Measurements from ENCODE around the gene NME5.

NME5 gene

DNA sequence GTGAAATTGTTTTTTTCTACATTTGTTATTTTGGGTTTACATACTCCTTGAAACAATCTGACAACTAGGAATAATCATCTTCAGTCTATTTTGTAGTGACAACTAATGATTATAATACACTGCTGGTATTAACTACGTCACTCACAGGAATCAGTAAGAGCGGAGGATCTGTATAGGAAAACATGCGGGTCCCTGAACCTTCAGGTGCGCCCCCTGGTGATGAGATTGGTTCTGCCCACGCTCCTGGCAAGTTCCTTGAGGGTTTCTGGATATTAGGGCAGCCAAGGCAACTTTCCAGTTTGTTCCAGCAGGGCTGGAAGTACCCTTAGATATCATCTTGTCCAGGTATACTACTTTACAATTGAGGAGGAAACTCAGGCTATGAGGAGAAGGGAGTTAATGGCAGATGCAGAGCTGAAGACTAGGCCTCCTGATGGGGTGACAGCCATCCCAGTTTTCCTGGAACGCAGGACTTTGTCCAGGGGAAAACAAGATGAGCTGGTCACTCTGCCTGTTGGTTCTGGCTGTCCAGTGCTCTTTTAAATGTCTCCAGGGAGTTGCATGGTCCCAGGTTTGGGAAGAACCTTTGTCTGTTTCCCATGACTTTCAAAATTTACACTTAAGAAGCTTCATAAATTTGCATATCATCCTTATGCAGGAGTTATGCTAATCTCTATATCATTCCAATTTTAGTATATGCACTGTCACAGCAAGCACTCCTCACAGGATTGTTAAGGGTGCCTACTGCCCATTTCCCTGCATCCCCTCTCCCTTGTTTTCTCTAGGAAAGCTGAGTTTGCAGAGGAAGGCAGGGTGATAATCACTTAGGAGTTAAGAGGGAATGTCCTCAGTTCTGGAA, 70.3 kb downstream of the NME5 start:
- Histone ChIP-seq H3K4me2 (ENCODE audit: low read depth, low read length, poor library complexity, severe bottlenecking) (no peak overlapping the region), H3K79me2 (ENCODE audit: insufficient read depth, low read length) (no peaks in the 10 kb centered on the region), H3K9ac (ENCODE audit: low read length) (no peak overlapping the region), H3K9me3 (ENCODE audit: insufficient read depth, low read length) (no peaks in the 10 kb centered on the region), H2AFZ (ENCODE audit: low read depth, low read length, severe bottlenecking) (no peak overlapping the region), H4K20me1 (ENCODE audit: low read depth, low read length) (no peaks in the 10 kb centered on the region), H3K9me2 (replicated peaks; ENCODE audit: insufficient read depth, low read length) (no peaks in the 10 kb centered on the region), H3K4me3 (ENCODE audit: insufficient read depth, low read length, poor library complexity, severe bottlenecking) (no peak overlapping the region), H3F3A (ENCODE audit: insufficient read depth) (no peaks in the 10 kb centered on the region), H3K36me3 (ENCODE audit: low read length) (no peaks in the 10 kb centered on the region), H3K27me3 (ENCODE audit: low read length) (no peaks in the 10 kb centered on the region), H3K27ac (ENCODE audit: low read depth, low read length) (no peak overlapping the region)
- no peak for TF ChIP-seq EZH2phosphoT487 (conservative IDR thresholded peaks at IDR 0.05; ENCODE audit: low read length)
- TF ChIP-seq, protein P1, sequence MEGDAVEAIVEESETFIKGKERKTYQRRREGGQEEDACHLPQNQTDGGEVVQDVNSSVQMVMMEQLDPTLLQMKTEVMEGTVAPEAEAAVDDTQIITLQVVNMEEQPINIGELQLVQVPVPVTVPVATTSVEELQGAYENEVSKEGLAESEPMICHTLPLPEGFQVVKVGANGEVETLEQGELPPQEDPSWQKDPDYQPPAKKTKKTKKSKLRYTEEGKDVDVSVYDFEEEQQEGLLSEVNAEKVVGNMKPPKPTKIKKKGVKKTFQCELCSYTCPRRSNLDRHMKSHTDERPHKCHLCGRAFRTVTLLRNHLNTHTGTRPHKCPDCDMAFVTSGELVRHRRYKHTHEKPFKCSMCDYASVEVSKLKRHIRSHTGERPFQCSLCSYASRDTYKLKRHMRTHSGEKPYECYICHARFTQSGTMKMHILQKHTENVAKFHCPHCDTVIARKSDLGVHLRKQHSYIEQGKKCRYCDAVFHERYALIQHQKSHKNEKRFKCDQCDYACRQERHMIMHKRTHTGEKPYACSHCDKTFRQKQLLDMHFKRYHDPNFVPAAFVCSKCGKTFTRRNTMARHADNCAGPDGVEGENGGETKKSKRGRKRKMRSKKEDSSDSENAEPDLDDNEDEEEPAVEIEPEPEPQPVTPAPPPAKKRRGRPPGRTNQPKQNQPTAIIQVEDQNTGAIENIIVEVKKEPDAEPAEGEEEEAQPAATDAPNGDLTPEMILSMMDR (IDR thresholded peaks at IDR 0.05; ENCODE audit: insufficient read depth, low read length, poor library complexity, severe bottlenecking) = peak; percentile 88

DNA sequence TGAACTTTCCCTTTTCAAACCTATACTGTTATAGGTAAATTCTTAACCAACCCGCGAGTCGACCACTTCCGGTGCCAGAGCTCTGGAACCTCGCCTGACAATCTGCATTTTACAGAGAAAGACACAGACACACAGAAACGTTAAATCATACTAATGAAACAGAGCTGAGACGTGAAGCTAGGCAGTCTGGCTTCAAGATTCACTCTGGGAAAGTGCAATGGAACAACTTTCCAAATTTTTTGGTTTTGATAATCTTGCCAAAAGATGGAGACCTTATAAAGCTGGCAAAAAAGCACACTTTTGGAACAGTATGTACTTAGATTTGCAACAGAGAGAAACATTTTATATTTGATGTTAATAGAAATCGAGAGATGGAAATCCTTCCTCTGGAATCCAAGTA, 71.3 kb downstream of the NME5 start:
- Histone ChIP-seq H3F3A (ENCODE audit: insufficient read depth) (no peaks in the 10 kb centered on the region), H3K9ac (ENCODE audit: low read length) (no peak overlapping the region), H2AFZ (ENCODE audit: low read depth, low read length, severe bottlenecking) (no peak overlapping the region), H3K9me2 (replicated peaks; ENCODE audit: insufficient read depth, low read length) (no peaks in the 10 kb centered on the region), H3K36me3 (ENCODE audit: low read length) (no peaks in the 10 kb centered on the region), H4K20me1 (ENCODE audit: low read depth, low read length) (no peaks in the 10 kb centered on the region), H3K79me2 (ENCODE audit: insufficient read depth, low read length) (no peaks in the 10 kb centered on the region), H3K4me3 (ENCODE audit: insufficient read depth, low read length, poor library complexity, severe bottlenecking) (no peak overlapping the region), H3K27me3 (ENCODE audit: low read length) (no peaks in the 10 kb centered on the region), H3K27ac (ENCODE audit: low read depth, low read length) (no peak overlapping the region), H3K9me3 (ENCODE audit: insufficient read depth, low read length) (no peaks in the 10 kb centered on the region), H3K4me2 (ENCODE audit: low read depth, low read length, poor library complexity, severe bottlenecking) (no peak overlapping the region)
- TF ChIP-seq, protein P1 (IDR thresholded peaks at IDR 0.05; ENCODE audit: insufficient read depth, low read length, poor library complexity, severe bottlenecking) = no peak
- TF ChIP-seq EZH2phosphoT487 (conservative IDR thresholded peaks at IDR 0.05; ENCODE audit: low read length) = no peak

Measured in SU-DHL-6 (cell line).